Right lobe of liver (tissue), 6 donors: Measurements from ENCODE around the gene PLXNB2. TPM values are rescaled to one million over a fixed set of nuclear protein-coding genes. Genes with fewer than 3 reads are reported as not detected.

Experiments
- ATAC-seq, 4 donors: fragments of 200-7000 bp; cut with Tn5 transposase; one replicate each; pipeline ENCODE4 v1.9.1; 2020; ENCODE audit warnings: mild to moderate bottlenecking in 4 of 4, moderate library complexity in 4 of 4
- DNase-seq, 3 donors: peaks; one replicate each; pipeline ENCODE4 v3.0.0-alpha.2; 2020
- H3K27ac ChIP-seq, 3 donors: fragments of 200-600 bp; one replicate each; pipeline ENCODE4 v1.8.0; 2022
- H3K27me3 ChIP-seq, 2 donors: fragments of 200-600 bp; one replicate each; pipeline ENCODE4 v1.8.0; 2022
- H3K36me3 ChIP-seq, 4 donors: fragments of 200-600 bp; sonication (generic) in 1 of 4; one replicate each; pipeline versions ENCODE4 v1.5.1 to v1.8.0; 2017 to 2022; ENCODE audit warnings: control low read depth in 1 of 4
- H3K4me1 ChIP-seq, 4 donors: fragments of 200-600 bp; sonication (generic) in 1 of 4; one replicate each; pipeline versions ENCODE4 v1.5.1 to v1.8.0; 2017 to 2022; ENCODE audit warnings: control low read depth in 1 of 4
- H3K4me3 ChIP-seq, 3 donors: fragments of 200-600 bp; one replicate each; pipeline ENCODE4 v1.8.0; 2022
- H3K9me3 ChIP-seq, 4 donors: fragments of 200-600 bp; sonication (generic) in 1 of 4; one replicate each; pipeline versions ENCODE4 v1.5.1 to v1.8.0; 2017 to 2022; ENCODE audit warnings: control low read depth in 1 of 4
- CTCF ChIP-seq, 4 donors: fragments of 200-600 bp in 3 of 4; fragments of 450-650 bp in 1 of 4; IDR thresholded peaks; one replicate each; pipeline versions ENCODE4 v1.5.1 to v1.8.0; 2016 to 2022; ENCODE audit warnings: antibody characterized with exemption in 4 of 4, mild to moderate bottlenecking in 2 of 4
- POLR2A ChIP-seq: fragments of 450-650 bp; IDR thresholded peaks from one replicate; pipeline ENCODE4 v1.6.1; 2017; ENCODE audit warnings: antibody characterized with exemption, mild to moderate bottlenecking
- WGBS: methylation state at CpG from one replicate; pipeline ENCODE4 v1.1.6; 2018; ENCODE audit warnings: low coverage, low lambda C conversion rate; ENCODE audit not compliant: insufficient coverage; ENCODE audit errors: missing lambda C conversion rate; 5-methylcytosine and 5-hydroxymethylcytosine counted together
- intact Hi-C, 2 donors: fragments of 100-400 bp; cut with DNase I; formaldehyde crosslinking; loops; one replicate each; pipeline versions ENCODE4 v1.11.2 to v1.14.1; 2022
- total RNA-seq, 6 experiments: library from RNA; depleted of rRNA in 2 of 6; stranded (reverse); fragments of >200 nt in 2 of 6; fragmentation: NEBNext Ultra II Directional in 3 of 6; extraction: Animal tissue kit (Norgen Biotek cat#: 25700) in 3 of 6; gene quantifications; one replicate each; pipeline versions ENCODE4 v1.1.0 to v1.2.4, GENCODE V29; 2016 to 2023
- donor health status: DM: no; HTN: yes; CAD: no.
- donor health status: DM: no; HTN: no; CAD: no.
- donor health status: DM: no; HTN: no; CAD: no.
- donor health status: DM: no; HTN: yes; CAD: no.
- donor health status: DM: no; HTN: yes; CAD: no.

PLXNB2 gene
- total RNA-seq, 6 experiments from 2014 or later, result 154 to 181 (median 161) TPM

- peak overlapping the region; percentile 31 to 63 (median 40) for H3K27ac ChIP-seq
- WGBS, result 26% methylated on average over 5 of the region's 11 CpGs
- H3K4me3 ChIP-seq, result no peak overlapping the region
- ATAC-seq (peak in 1 of 4 donors; percentile 41), DNase-seq (peak; percentile 70 to 82 (median 77))
- H3K36me3 ChIP-seq, result no peaks in the 10 kb centered on the region
- TF ChIP-seq POLR2A, result no peak
- no peak for TF ChIP-seq CTCF (IDR thresholded peaks at IDR 0.05)
- no peaks in the 10 kb centered on the region for H3K27me3 ChIP-seq
- H3K9me3 ChIP-seq, result no peaks in the 10 kb centered on the region
- peaks cover 0 to 60% (median 24%) of the 10 kb centered on the region in 4 donors for H3K4me1 ChIP-seq
- intact Hi-C loops, result no loop called here
Observed at GRCh38 chr22:50303848-50304527, 3.5 kb downstream of the PLXNB2 start.

GRCh38 chr22:50303515-50303847, 4.0 kb downstream of the PLXNB2 start:
- Histone ChIP-seq H3K36me3 (no peaks in the 10 kb centered on the region), H3K4me1 (peaks cover 0 to 65% (median 26%) of the 10 kb centered on the region in 4 donors), H3K27me3 (no peaks in the 10 kb centered on the region), H3K9me3 (no peaks in the 10 kb centered on the region), H3K4me3 (no peak overlapping the region), H3K27ac (peak overlapping the region in 2 of 3 donors; percentile 40 to 63)
- TF ChIP-seq CTCF (IDR thresholded peaks at IDR 0.05) (no peak), POLR2A (no peak)
- WGBS, result no CpG with 5 or more reads among the region's 7 CpGs
- ATAC-seq (no peak), DNase-seq (no peak)
- intact Hi-C loops, result no loop called here

GRCh38 chr22:50302564-50302963, 4.9 kb downstream of the PLXNB2 start:
- H3K4me3 ChIP-seq, result no peak overlapping the region
- DNase-seq (no peak), ATAC-seq (no peak)
- H3K4me1 ChIP-seq, result peaks cover 0 to 67% (median 31%) of the 10 kb centered on the region in 4 donors
- H3K27ac ChIP-seq, result no peak overlapping the region
- no peaks in the 10 kb centered on the region for H3K9me3 ChIP-seq
- intact Hi-C loops, result no loop called here
- no peaks in the 10 kb centered on the region for H3K36me3 ChIP-seq
- TF ChIP-seq CTCF (IDR thresholded peaks at IDR 0.05) (no peak), POLR2A (no peak)
- no CpG with 5 or more reads among the region's 5 CpGs for WGBS
- no peaks in the 10 kb centered on the region for H3K27me3 ChIP-seq

- H3K36me3 ChIP-seq, result no peaks in the 10 kb centered on the region
- no peaks in the 10 kb centered on the region for H3K27me3 ChIP-seq
- TF ChIP-seq POLR2A, result no peak
- TF ChIP-seq CTCF (IDR thresholded peaks at IDR 0.05), result no peak
- H3K27ac ChIP-seq, result no peak overlapping the region
- intact Hi-C loops, result no loop called here
- H3K4me1 ChIP-seq, result peaks cover 0 to 72% (median 32%) of the 10 kb centered on the region in 4 donors
- DNase-seq (peak in 1 of 3 donors; percentile 72), ATAC-seq (peak in 1 of 4 donors; percentile 8)
- WGBS, result 0% methylated on average over 3 of the region's 9 CpGs
- H3K9me3 ChIP-seq, result no peaks in the 10 kb centered on the region
- H3K4me3 ChIP-seq, result no peak overlapping the region
Observed at GRCh38 chr22:50302041-50302541, 5.4 kb downstream of the PLXNB2 start.
